DND-41 (cell line): ENCODE results near the gene VAPA.

Experiments used
- ATAC-seq: fragments of 200-7000 bp; cut with Tn5 transposase; 3 replicates; pipeline ENCODE4 v1.9.1; 2021; ENCODE audit warnings: low read depth; ENCODE audit not compliant: insufficient read depth
- DNase-seq: peaks from one replicate; pipeline ENCODE4 v3.0.0-alpha.2; 2020
- H2AFZ ChIP-seq: 2 replicates; pipeline ENCODE4 v1.6.0; 2012; ENCODE audit warnings: low read depth, low read length
- H3K27ac ChIP-seq: 2 replicates; pipeline ENCODE4 v1.5.1; 2012; ENCODE audit warnings: low read length, inconsistent platforms
- H3K27me3 ChIP-seq: fragments of 200-600 bp; sonication (generic); 2 replicates; pipeline ENCODE4 v1.6.0; 2012; ENCODE audit warnings: low read length, mild to moderate bottlenecking, inconsistent platforms; ENCODE audit not compliant: insufficient read depth, poor library complexity
- H3K36me3 ChIP-seq: 2 replicates; pipeline ENCODE4 v1.5.1; 2012; ENCODE audit warnings: low read length, inconsistent platforms; ENCODE audit not compliant: insufficient read depth
- H3K4me1 ChIP-seq: 2 replicates; pipeline ENCODE4 v1.5.1; 2012; ENCODE audit warnings: mild to moderate bottlenecking, low read length; ENCODE audit not compliant: insufficient read depth
- H3K4me2 ChIP-seq: 2 replicates; pipeline ENCODE4 v1.6.0; 2012; ENCODE audit warnings: mild to moderate bottlenecking, moderate library complexity, low read length, inconsistent platforms; ENCODE audit not compliant: insufficient read depth
- H3K4me3 ChIP-seq, 2 experiments: fragments of 200-600 bp in 1 of 2; shearing (Covaris generic) in 1 of 2; 2 replicates each; pipeline ENCODE4 v1.5.1; 2012 to 2016; ENCODE audit warnings: inconsistent platforms in 2 of 2, low read length in 2 of 2, mild to moderate bottlenecking in 2 of 2, low read depth in 1 of 2, moderate library complexity in 1 of 2
- H3K79me2 ChIP-seq: 2 replicates; pipeline ENCODE4 v1.6.0; 2012; ENCODE audit warnings: low read length, inconsistent platforms; ENCODE audit not compliant: insufficient read depth
- H3K9ac ChIP-seq: 2 replicates; pipeline ENCODE4 v1.6.0; 2012; ENCODE audit warnings: low read depth, mild to moderate bottlenecking, inconsistent platforms, low read length, moderate library complexity
- H3K9me3 ChIP-seq: 2 replicates; pipeline ENCODE4 v1.5.1; 2012; ENCODE audit warnings: low read length, moderate library complexity, mild to moderate bottlenecking, inconsistent platforms; ENCODE audit not compliant: insufficient read depth, severe bottlenecking
- H4K20me1 ChIP-seq: 2 replicates; pipeline ENCODE4 v1.6.0; 2012; ENCODE audit warnings: low read length; ENCODE audit not compliant: insufficient read depth
- EZH2 ChIP-seq: IDR thresholded peaks from 3 replicates; pipeline ENCODE4 v1.6.1; 2012; ENCODE audit warnings: borderline replicate concordance, low read depth, mild to moderate bottlenecking, moderate library complexity, low read length, inconsistent platforms; ENCODE audit not compliant: severe bottlenecking
- TF ChIP-seq, protein P1 (sequence below): IDR thresholded peaks from 2 replicates; pipeline ENCODE4 v1.5.1; 2012; ENCODE audit warnings: borderline replicate concordance, low read length, moderate library complexity, mild to moderate bottlenecking; ENCODE audit not compliant: poor library complexity, severe bottlenecking; ENCODE audit errors: extremely low read depth

VAPA gene

DNA sequence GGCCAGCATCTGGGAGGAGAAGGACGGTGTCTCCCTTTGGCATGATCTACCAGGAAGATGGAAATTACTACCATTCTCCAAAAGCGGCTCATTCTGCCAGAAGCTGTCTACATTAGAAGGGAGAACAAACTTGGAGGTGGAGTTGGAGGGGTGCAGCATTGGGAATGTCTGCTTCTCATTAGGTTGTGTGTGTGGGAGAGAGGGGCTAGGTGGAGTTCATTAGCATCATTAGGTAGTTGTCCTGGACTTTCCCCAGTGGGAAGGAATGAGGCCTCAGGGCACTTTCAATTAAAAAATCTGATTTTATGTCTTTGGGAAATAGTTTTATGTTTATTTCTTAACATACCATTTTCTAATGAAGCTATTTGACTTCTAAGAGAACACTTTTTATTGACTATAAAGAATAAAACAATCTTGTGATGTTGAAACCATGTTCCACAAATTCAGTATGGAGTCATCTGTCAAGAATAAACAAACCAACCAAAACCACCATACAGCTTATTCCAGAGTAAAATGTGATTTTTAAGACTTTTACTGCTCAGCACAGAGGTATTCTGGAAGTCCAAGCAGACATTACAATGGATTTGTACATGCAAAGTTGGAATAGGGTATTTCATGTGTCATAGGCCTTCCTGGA, 60.6 kb downstream of the VAPA start:
- Histone ChIP-seq H3K9ac (no peak overlapping the region), H3K36me3 (no peaks in the 10 kb centered on the region)

DNA sequence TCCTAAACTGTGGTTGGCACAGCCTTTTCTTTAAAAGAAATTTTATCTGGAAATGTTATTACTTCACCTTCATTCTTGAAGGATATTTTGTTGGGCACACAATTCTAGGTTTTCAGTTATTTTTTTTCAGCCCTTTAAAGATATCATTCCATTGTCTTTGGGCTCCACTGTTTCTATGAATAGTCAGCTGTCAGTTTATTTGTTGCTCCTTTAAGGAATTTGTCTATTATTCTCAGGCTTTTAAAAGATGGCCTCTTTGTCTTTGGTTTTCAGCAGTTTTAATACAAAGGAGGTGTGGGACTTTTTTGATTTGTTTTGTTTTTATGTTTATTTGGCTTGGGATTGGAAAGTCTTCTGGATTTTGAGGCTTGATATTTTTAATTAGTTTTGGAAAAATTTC, 61.8 kb downstream of the VAPA start:
- ATAC-seq: no peak
- Histone ChIP-seq H2AFZ (no peak overlapping the region), H3K27ac (no peak overlapping the region), H3K4me1 (no peaks in the 10 kb centered on the region), H3K9ac (no peak overlapping the region), H3K36me3 (no peaks in the 10 kb centered on the region), H4K20me1 (no peaks in the 10 kb centered on the region), H3K4me2 (no peak overlapping the region), H3K79me2 (no peaks in the 10 kb centered on the region), H3K27me3 (no peaks in the 10 kb centered on the region), H3K4me3 (no peak overlapping the region), H3K9me3 (peaks cover 9% of the 10 kb centered on the region)
- DNase-seq: no peak
- no peak for TF ChIP-seq EZH2
- TF ChIP-seq, protein P1, sequence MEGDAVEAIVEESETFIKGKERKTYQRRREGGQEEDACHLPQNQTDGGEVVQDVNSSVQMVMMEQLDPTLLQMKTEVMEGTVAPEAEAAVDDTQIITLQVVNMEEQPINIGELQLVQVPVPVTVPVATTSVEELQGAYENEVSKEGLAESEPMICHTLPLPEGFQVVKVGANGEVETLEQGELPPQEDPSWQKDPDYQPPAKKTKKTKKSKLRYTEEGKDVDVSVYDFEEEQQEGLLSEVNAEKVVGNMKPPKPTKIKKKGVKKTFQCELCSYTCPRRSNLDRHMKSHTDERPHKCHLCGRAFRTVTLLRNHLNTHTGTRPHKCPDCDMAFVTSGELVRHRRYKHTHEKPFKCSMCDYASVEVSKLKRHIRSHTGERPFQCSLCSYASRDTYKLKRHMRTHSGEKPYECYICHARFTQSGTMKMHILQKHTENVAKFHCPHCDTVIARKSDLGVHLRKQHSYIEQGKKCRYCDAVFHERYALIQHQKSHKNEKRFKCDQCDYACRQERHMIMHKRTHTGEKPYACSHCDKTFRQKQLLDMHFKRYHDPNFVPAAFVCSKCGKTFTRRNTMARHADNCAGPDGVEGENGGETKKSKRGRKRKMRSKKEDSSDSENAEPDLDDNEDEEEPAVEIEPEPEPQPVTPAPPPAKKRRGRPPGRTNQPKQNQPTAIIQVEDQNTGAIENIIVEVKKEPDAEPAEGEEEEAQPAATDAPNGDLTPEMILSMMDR: no peak

More for the DNA sequence above, 60.6 kb downstream of the VAPA start:
- peaks cover 9% of the 10 kb centered on the region for H3K9me3 ChIP-seq
- ATAC-seq (no peak), DNase-seq (no peak)
- TF ChIP-seq, protein P1: no peak
- TF ChIP-seq EZH2: no peak
- H3K4me1 ChIP-seq: no peaks in the 10 kb centered on the region
- no peak overlapping the region for H3K4me2 ChIP-seq
- no peak overlapping the region for H2AFZ ChIP-seq
- H3K27ac ChIP-seq: no peak overlapping the region
- H3K79me2 ChIP-seq: no peaks in the 10 kb centered on the region
- no peaks in the 10 kb centered on the region for H3K27me3 ChIP-seq
- H4K20me1 ChIP-seq: no peaks in the 10 kb centered on the region
- H3K4me3 ChIP-seq: no peak overlapping the region

DNA sequence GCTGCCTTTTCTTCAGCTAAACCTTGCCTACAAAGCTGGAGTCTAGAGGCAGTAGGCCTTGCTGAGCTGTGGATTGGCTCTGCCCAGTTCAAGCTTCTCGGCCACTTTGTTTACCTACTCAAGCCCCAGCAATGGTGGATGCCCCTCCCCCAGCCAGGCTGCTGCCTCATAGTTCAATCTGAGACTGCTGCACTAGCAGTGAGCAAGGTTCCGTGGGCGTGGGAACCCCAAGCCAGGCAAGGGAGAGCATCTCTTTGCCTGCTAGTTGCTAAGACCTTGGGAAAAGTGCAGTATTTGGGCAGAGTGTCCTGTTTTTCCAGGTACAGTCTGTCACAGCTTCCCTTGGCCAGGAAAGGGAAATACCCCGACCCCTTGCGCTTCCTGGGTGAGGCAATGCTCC, 68.9 kb downstream of the VAPA start:
- Histone ChIP-seq H3K27me3 (no peaks in the 10 kb centered on the region), H3K4me2 (no peak overlapping the region), H3K27ac (no peak overlapping the region), H3K9ac (no peak overlapping the region), H2AFZ (no peak overlapping the region), H3K79me2 (no peaks in the 10 kb centered on the region), H3K4me1 (no peaks in the 10 kb centered on the region), H3K4me3 (no peak overlapping the region), H4K20me1 (no peaks in the 10 kb centered on the region), H3K9me3 (no peaks in the 10 kb centered on the region), H3K36me3 (no peaks in the 10 kb centered on the region)
- TF ChIP-seq, protein P1: no peak
- no peak for TF ChIP-seq EZH2
- ATAC-seq (no peak), DNase-seq (no peak)
